ENCODE data around the gene FMNL1.

The FMNL1 gene

DNA sequence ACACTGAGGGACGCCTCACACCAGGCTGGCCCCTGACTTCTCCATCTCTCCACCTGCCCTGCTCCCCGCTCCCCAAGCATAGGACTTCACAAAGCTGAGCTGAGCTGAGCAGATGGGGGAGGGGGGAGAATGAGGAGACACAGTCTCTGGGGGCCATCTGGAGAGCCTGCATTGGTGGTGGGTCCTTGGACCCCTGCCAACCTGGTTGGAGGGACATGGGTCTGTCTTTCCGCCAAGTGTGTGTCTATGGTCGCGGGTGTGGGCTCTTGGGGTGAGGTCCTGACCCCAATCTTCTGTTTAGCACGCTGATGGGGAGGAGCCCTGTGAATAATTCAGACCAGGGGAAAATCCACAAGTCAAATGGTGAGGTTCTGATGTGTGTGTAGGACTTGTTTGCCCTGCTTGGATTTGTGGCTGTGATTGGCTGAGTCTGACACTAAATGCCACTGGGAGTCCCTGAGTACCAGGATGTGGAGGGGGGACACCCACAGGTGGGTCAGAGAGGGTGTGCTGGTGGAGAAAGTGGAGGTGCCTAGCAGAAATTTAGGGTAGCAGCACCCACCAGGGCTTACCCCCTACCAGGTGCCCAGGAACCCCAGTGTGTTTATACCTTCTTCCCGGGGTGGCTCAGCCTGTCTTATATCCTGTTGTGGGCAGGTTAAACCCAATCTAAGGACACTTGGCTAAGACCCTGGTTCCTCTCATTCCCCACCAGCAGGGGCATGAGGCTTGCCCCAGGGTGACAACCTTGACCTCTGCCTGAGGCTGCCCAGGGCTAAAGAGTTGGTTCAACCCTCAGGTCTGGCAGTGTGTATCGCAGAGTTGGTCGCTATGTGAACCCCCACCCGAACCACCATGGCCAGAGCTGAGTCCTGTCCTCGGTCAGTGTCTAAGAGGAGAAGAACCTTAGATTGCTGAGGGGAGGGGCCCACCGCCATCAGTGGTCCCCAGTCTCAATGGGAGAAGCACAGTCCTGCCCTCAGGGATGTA, 2.1 kb downstream of the FMNL1 start:
- Histone ChIP-seq H3K36me3 (ENCODE audit: control insufficient read depth, insufficient read depth, low read length) (peaks cover 2% of the 10 kb centered on the region), H3K27me3 (replicated peaks; ENCODE audit: control insufficient read depth, insufficient read depth, low read length) (no peaks in the 10 kb centered on the region), H3K4me3 (replicated peaks; ENCODE audit: low read depth, low read length) (peak overlapping the region; percentile 90)
- TF ChIP-seq CTCF (IDR thresholded peaks at IDR 0.05; ENCODE audit: insufficient read depth, low read length, poor library complexity, severe bottlenecking), result peak; percentile 21
- peak; percentile 56 for DNase-seq (ENCODE audit: extremely low read depth, insufficient read length)

DNA sequence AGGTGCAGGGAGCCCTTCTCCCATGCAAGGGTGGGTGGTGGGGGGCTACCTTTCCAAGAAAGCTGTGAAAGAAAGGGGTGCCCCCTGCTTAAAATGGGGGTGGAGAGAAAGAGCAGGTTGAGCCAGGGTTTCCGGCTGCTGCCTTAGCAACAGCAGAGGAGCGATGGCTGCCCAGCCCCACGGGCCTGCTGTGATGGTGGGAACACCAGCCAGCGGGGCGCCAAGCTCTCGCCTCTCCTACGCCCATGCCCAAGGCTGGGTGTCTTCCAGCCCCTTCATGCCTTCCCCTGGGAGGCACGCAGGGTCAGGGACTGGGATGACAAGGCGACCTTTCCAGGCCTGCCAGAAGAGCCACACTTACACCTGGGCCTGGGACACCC, 3.0 kb downstream of the FMNL1 start:
- H3K36me3 ChIP-seq (ENCODE audit: control insufficient read depth, insufficient read depth, low read length), result peaks cover 2% of the 10 kb centered on the region
- no peak for TF ChIP-seq CTCF (IDR thresholded peaks at IDR 0.05; ENCODE audit: insufficient read depth, low read length, poor library complexity, severe bottlenecking)
- peak; percentile 54 for DNase-seq (ENCODE audit: extremely low read depth, insufficient read length)
- H3K4me3 ChIP-seq (replicated peaks; ENCODE audit: low read depth, low read length), result peak overlapping the region; percentile 90
- H3K27me3 ChIP-seq (replicated peaks; ENCODE audit: control insufficient read depth, insufficient read depth, low read length), result no peaks in the 10 kb centered on the region

DNA sequence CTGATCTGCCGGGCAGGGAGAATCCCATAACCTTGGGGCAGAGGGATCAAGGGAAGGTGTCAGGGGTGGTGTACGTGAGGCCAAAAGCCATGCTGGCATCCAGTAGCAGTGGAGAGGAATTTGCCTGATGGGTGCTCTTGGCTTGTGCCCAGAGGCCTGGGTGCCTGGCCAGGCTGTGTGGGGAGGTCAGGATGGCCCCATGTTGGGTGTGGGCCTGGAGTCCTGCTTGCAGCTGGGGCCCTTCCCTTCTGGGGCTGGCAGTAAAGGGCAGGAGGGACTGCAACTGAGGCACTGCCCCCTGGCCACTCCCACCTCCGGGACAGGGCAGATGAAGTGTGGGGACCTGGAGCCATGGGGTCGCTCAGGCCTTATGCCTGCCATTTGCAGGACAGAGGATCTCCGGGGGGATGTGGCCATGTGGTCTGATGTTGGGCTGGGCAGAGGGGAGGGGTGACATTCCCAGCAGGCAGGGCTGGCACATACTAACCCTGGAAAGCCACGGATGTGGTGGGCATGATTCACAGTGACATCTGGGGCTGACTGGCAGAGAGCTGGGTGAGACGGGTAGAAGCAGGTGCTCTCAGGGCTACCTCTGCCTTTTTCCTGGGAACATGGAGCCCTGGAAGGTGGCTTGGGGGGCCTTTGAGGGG, 3.5 kb downstream of the FMNL1 start:
- no peaks in the 10 kb centered on the region for H3K27me3 ChIP-seq (replicated peaks; ENCODE audit: control insufficient read depth, insufficient read depth, low read length)
- peak overlapping the region; percentile 90 for H3K4me3 ChIP-seq (replicated peaks; ENCODE audit: low read depth, low read length)
- no peak for TF ChIP-seq CTCF (IDR thresholded peaks at IDR 0.05; ENCODE audit: insufficient read depth, low read length, poor library complexity, severe bottlenecking)
- peak; percentile 53 for DNase-seq (ENCODE audit: extremely low read depth, insufficient read length)
- H3K36me3 ChIP-seq (ENCODE audit: control insufficient read depth, insufficient read depth, low read length), result no peaks in the 10 kb centered on the region

DNA sequence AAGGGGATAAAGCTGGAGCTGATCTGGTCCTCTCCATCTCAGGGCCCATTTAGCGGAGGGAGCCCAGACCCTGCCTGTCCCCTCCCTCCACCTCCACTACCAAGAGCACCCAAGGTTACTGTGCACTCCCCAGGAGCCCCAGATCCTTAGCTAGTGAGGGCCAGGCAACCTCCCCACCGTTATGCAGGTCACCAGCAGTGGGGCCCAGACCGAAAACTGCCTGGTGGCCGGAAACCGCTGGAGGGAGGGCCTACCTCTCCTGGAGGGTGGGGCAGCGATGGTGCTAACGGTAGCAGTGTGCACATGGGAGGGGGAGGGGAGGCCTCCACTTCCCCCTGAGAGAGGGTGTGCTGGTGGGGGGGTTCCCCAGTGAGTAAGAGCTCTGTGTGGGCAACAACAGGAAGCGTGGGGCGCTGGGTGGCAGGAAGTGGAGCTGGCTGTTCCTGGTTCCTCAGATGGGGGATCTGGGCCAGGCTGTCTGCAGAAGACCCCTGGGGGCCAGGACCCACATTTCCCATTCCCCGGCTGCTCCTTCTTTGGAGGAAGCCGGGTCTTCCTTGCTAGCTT, 4.4 kb downstream of the FMNL1 start:
- Histone ChIP-seq H3K27me3 (replicated peaks; ENCODE audit: control insufficient read depth, insufficient read depth, low read length) (no peaks in the 10 kb centered on the region), H3K4me3 (replicated peaks; ENCODE audit: low read depth, low read length) (peak overlapping the region; percentile 90), H3K36me3 (ENCODE audit: control insufficient read depth, insufficient read depth, low read length) (no peaks in the 10 kb centered on the region)
- TF ChIP-seq CTCF (IDR thresholded peaks at IDR 0.05; ENCODE audit: insufficient read depth, low read length, poor library complexity, severe bottlenecking), result no peak
- DNase-seq (ENCODE audit: extremely low read depth, insufficient read length), result peak; percentile 91

DNA sequence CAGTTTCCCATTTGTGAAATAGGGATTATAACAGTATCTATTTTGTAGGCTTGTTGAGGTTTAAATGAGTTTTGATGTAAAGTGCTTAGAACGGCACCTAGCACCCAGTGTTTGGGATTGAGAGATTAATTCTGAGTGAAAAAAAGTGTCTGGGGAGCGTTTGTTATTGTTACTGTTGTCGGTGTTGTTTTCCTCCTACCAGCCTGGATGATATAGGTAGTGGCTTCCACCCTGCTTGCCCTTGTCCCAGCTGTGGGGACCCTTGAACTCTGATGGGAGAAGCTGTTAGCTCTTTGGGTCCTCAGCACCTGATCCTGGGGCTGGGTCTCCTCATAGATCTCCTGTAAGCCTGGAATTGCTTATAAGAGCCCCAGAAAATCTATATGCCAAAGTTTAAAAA, 4.9 kb downstream of the FMNL1 start:
- H3K4me3 ChIP-seq (replicated peaks; ENCODE audit: low read depth, low read length), result peak overlapping the region; percentile 90
- no peak for TF ChIP-seq CTCF (IDR thresholded peaks at IDR 0.05; ENCODE audit: insufficient read depth, low read length, poor library complexity, severe bottlenecking)
- no peaks in the 10 kb centered on the region for H3K27me3 ChIP-seq (replicated peaks; ENCODE audit: control insufficient read depth, insufficient read depth, low read length)
- DNase-seq (ENCODE audit: extremely low read depth, insufficient read length), result no peak
- H3K36me3 ChIP-seq (ENCODE audit: control insufficient read depth, insufficient read depth, low read length), result peaks cover 1% of the 10 kb centered on the region; the same call in 1 of the 2 replicates
